Measurements from ENCODE around the gene HOGA1.

HOGA1 gene

GRCh38 chr10:97584798-97585438 lies 729 bp downstream of the HOGA1 start:
- no peaks in the 10 kb centered on the region for H3K27me3 ChIP-seq (ENCODE audit: insufficient read depth, poor library complexity, severe bottlenecking)
- peak overlapping the region; percentile 19 for H3K27ac ChIP-seq (ENCODE audit: poor library complexity, severe bottlenecking)
- H3K4me3 ChIP-seq (ENCODE audit: severe bottlenecking), result no peak overlapping the region
- TF ChIP-seq CTCF (IDR thresholded peaks at IDR 0.05; ENCODE audit: poor library complexity, severe bottlenecking), result no peak
- H3K4me1 ChIP-seq (ENCODE audit: insufficient read depth, poor library complexity, severe bottlenecking), result peaks cover 8% of the 10 kb centered on the region
- H3K9me3 ChIP-seq (ENCODE audit: severe bottlenecking), result no peaks in the 10 kb centered on the region
- ATAC-seq (ENCODE audit: low read depth), result no peak
- no peaks in the 10 kb centered on the region for H3K36me3 ChIP-seq (ENCODE audit: low read depth)
- DNase-seq (ENCODE audit: low spot score), result no peak

DNA sequence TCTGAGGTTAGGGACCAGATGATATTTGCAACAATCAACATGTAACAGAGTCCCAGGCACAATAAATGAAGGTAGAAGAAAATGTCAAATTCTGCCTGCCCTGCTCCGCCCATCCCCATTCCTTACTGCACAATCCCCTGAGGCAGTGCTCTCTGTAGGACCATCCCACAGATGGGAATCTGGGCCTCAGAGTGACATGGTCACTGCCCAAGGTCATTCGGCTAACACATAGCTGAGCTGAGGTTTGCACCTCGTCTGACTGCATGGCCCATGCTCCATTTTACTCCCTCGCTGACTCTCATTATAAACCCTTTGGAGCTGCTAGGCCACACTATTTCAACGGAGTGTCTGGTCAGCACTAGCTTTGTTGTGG lies 1.2 kb downstream of the HOGA1 start:
- H3K4me1 ChIP-seq (ENCODE audit: insufficient read depth, poor library complexity, severe bottlenecking), result peaks cover 8% of the 10 kb centered on the region
- TF ChIP-seq CTCF (IDR thresholded peaks at IDR 0.05; ENCODE audit: poor library complexity, severe bottlenecking), result no peak

GRCh38 chr10:97587183-97587582 lies 3.0 kb downstream of the HOGA1 start:
- Histone ChIP-seq H3K27ac (ENCODE audit: poor library complexity, severe bottlenecking) (no peak overlapping the region), H3K36me3 (ENCODE audit: low read depth) (no peaks in the 10 kb centered on the region), H3K27me3 (ENCODE audit: insufficient read depth, poor library complexity, severe bottlenecking) (no peaks in the 10 kb centered on the region), H3K4me3 (ENCODE audit: severe bottlenecking) (no peak overlapping the region), H3K4me1 (ENCODE audit: insufficient read depth, poor library complexity, severe bottlenecking) (peaks cover 8% of the 10 kb centered on the region), H3K9me3 (ENCODE audit: severe bottlenecking) (no peaks in the 10 kb centered on the region)
- ATAC-seq (ENCODE audit: low read depth) (no peak), DNase-seq (ENCODE audit: low spot score) (no peak)
- no peak for TF ChIP-seq CTCF (IDR thresholded peaks at IDR 0.05; ENCODE audit: poor library complexity, severe bottlenecking)

More for the DNA sequence above, 1.2 kb downstream of the HOGA1 start:
- Histone ChIP-seq H3K27me3 (ENCODE audit: insufficient read depth, poor library complexity, severe bottlenecking) (no peaks in the 10 kb centered on the region), H3K4me3 (ENCODE audit: severe bottlenecking) (no peak overlapping the region), H3K36me3 (ENCODE audit: low read depth) (no peaks in the 10 kb centered on the region), H3K9me3 (ENCODE audit: severe bottlenecking) (no peaks in the 10 kb centered on the region), H3K27ac (ENCODE audit: poor library complexity, severe bottlenecking) (no peak overlapping the region)
- DNase-seq (ENCODE audit: low spot score) (no peak), ATAC-seq (ENCODE audit: low read depth) (no peak)

- ATAC-seq (ENCODE audit: low read depth) (no peak), DNase-seq (ENCODE audit: low spot score) (no peak)
- Histone ChIP-seq H3K27me3 (ENCODE audit: insufficient read depth, poor library complexity, severe bottlenecking) (no peaks in the 10 kb centered on the region), H3K4me1 (ENCODE audit: insufficient read depth, poor library complexity, severe bottlenecking) (peaks cover 2% of the 10 kb centered on the region), H3K27ac (ENCODE audit: poor library complexity, severe bottlenecking) (no peak within 1 kb of the TSS), H3K4me3 (ENCODE audit: severe bottlenecking) (no peak within 1 kb of the TSS), H3K9me3 (ENCODE audit: severe bottlenecking) (no peaks in the 10 kb centered on the region), H3K36me3 (ENCODE audit: low read depth) (no peaks in the 10 kb centered on the region)
- TF ChIP-seq CTCF (IDR thresholded peaks at IDR 0.05; ENCODE audit: poor library complexity, severe bottlenecking), result no peak
Measured at GRCh38 chr10:97589479-97589878, 5.3 kb downstream of the HOGA1 start, which contains the start of gene C10orf62. Gene C10orf62, plus strand, starts transcription at chr10:97589721. Its CDS starts 177 bp downstream, at chr10:97589898.

DNA sequence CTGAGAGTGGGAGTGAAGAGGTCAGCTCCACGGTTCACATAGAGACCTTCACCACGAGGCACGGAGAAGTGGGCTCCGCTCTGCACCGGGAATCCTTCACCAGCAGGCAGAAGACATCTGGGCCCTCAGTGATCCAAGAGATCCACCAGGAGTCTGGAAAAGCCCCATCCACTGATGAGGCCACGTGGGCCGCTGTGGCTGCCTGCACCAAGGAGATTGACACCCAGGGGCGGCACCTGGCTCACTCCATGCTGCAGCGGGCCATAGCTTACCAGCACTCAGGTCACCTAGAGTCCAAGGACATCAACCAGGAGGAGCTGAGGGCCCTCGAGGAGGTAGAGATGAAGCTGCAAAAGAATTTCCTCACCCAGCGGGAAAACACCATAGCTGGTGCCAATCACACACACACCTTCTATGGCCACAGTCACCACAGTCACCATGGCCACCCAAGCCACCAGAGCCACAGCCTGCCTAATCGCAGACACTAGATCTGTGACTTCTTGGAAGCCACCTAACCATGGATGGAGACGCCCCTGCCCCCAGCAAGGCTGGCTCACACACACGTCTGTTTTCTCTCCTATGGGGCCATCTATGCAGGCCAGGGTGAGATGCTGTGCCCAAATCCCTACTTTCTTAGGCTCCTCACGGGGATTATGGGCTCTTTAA lies 6.0 kb downstream of the HOGA1 start:
- Histone ChIP-seq H3K27ac (ENCODE audit: poor library complexity, severe bottlenecking) (no peak overlapping the region), H3K9me3 (ENCODE audit: severe bottlenecking) (no peaks in the 10 kb centered on the region), H3K36me3 (ENCODE audit: low read depth) (no peaks in the 10 kb centered on the region), H3K27me3 (ENCODE audit: insufficient read depth, poor library complexity, severe bottlenecking) (no peaks in the 10 kb centered on the region), H3K4me3 (ENCODE audit: severe bottlenecking) (no peak overlapping the region), H3K4me1 (ENCODE audit: insufficient read depth, poor library complexity, severe bottlenecking) (no peaks in the 10 kb centered on the region)
- ATAC-seq (ENCODE audit: low read depth) (no peak), DNase-seq (ENCODE audit: low spot score) (no peak)
- no peak for TF ChIP-seq CTCF (IDR thresholded peaks at IDR 0.05; ENCODE audit: poor library complexity, severe bottlenecking)
